K562 (cell line): ENCODE measurements around the gene ATP10B. TPM values are rescaled to one million over a fixed set of nuclear protein-coding genes. Genes with fewer than 3 reads are reported as not detected.

ENCODE experiments used
- ATAC-seq: fragments of 200-7000 bp; cut with Tn5 transposase; 3 replicates; pipeline ENCODE4 v1.9.1; 2020; ENCODE audit warnings: moderate library complexity
- BruUV-seq: library from RNA; stranded (reverse); fragments of 400-500 nt; replicated peaks from 2 replicates; lab custom pipeline; 2021; lab: Mats Ljungman, UMichigan
- CTCF ChIA-PET: fragments of 300-600 bp; formaldehyde crosslinking; extraction: SDS; loops from one replicate; lab custom pipeline; 2021; ENCODE audit warnings: low intra/inter-chr PET ratio; lab: Yijun Ruan, JAX
- POLR2A ChIA-PET: fragments of 300-600, 350-650 bp; sonication (Branson Sonifier 250); formaldehyde crosslinking; extraction: SDS; loops from one replicate; lab custom pipeline; 2021; ENCODE audit warnings: antibody characterized with exemption, inconsistent platforms; lab: Yijun Ruan, JAX
- DNase-seq, 4 experiments: peaks; one replicate each; pipeline versions ENCODE4 v3.0.0 to v3.0.0-alpha.2; 2011 to 2018; ENCODE audit warnings: low spot score in 3 of 4, mixed read lengths in 3 of 4; ENCODE audit errors: extremely low read depth in 1 of 4
- FAIRE-seq: peaks from 2 replicates; lab custom pipeline; 2011; peaks lifted over from hg19 to GRCh38; lab: Jason Lieb, UNC
- H2AFZ ChIP-seq: 2 replicates; pipeline ENCODE4 v1.6.0; 2011; ENCODE audit warnings: low read depth, low read length, control low read depth, inconsistent platforms
- H3K27ac ChIP-seq: fragments of 200-600 bp; 3 replicates; pipeline ENCODE4 v1.8.0; 2011; ENCODE audit warnings: low read depth, mild to moderate bottlenecking, control low read depth, inconsistent platforms, low read length, moderate library complexity, mixed read lengths; ENCODE audit errors: extremely low read depth
- H3K27me3 ChIP-seq, 2 experiments: fragments of 300-600 bp in 1 of 2; 2 replicates in 1 of 2; 3 replicates in 1 of 2; pipeline versions ENCODE4 v1.6.0 to v1.8.0; 2011; ENCODE audit warnings: inconsistent platforms in 2 of 2, low read length in 2 of 2, mild to moderate bottlenecking in 1 of 2, mixed read lengths in 1 of 2, moderate library complexity in 1 of 2; ENCODE audit not compliant: control insufficient read depth in 2 of 2, insufficient read depth in 2 of 2
- H3K36me3 ChIP-seq: fragments of 300-600 bp; 3 replicates; pipeline ENCODE4 v1.8.0; 2011; ENCODE audit warnings: mild to moderate bottlenecking, low read length, inconsistent platforms; ENCODE audit not compliant: control insufficient read depth, insufficient read depth
- H3K4me1 ChIP-seq, 2 experiments: fragments of 200-600 bp in 1 of 2; replicated peaks in 1 of 2; 2 replicates in 1 of 2; 3 replicates in 1 of 2; pipeline versions ENCODE4 v1.5.1 to v1.8.0; 2011; ENCODE audit warnings: inconsistent platforms in 2 of 2, low read length in 2 of 2, mild to moderate bottlenecking in 1 of 2, mixed read lengths in 1 of 2, moderate library complexity in 1 of 2; ENCODE audit not compliant: control insufficient read depth in 2 of 2, insufficient read depth in 2 of 2
- H3K4me2 ChIP-seq: 2 replicates; pipeline ENCODE4 v1.6.1; 2011; ENCODE audit warnings: low read length, control low read depth, inconsistent platforms, mixed read lengths; ENCODE audit not compliant: insufficient read depth
- H3K4me3 ChIP-seq: fragments of 200-600 bp; sonication (generic), shearing (Covaris generic); 2 replicates; pipeline ENCODE4 v1.5.1; 2016; ENCODE audit warnings: control low read depth, inconsistent platforms
- H3K79me2 ChIP-seq: fragments of 200-600 bp; 3 replicates; pipeline ENCODE4 v1.8.0; 2011; ENCODE audit warnings: low read length, inconsistent platforms; ENCODE audit not compliant: control insufficient read depth, insufficient read depth
- H3K9ac ChIP-seq, 2 experiments: 2 replicates each; pipeline versions ENCODE4 v1.6.0 to v1.6.1; 2011; ENCODE audit warnings: low read depth in 2 of 2, low read length in 2 of 2, control low read depth in 1 of 2, inconsistent platforms in 1 of 2, mild to moderate bottlenecking in 1 of 2, mixed read lengths in 1 of 2; ENCODE audit not compliant: insufficient read depth in 1 of 2
- H3K9me1 ChIP-seq: one replicate; pipeline ENCODE4 v1.6.0; 2011; ENCODE audit warnings: inconsistent platforms, mild to moderate bottlenecking, low read length, moderate library complexity; ENCODE audit not compliant: control insufficient read depth, insufficient read depth
- H3K9me3 ChIP-seq: replicated peaks from 2 replicates; pipeline ENCODE4 v1.5.1; 2011; ENCODE audit warnings: low read depth, low read length, inconsistent platforms; ENCODE audit not compliant: control insufficient read depth, insufficient read depth
- H4K20me1 ChIP-seq: replicated peaks from 2 replicates; pipeline ENCODE4 v1.6.1; 2011; ENCODE audit warnings: low read length, inconsistent platforms, mixed read lengths; ENCODE audit not compliant: control insufficient read depth, insufficient read depth
- FOXJ3 ChIP-seq: sonication (generic); formaldehyde crosslinking; IDR thresholded peaks from 2 replicates; pipeline ENCODE4 v1.4.0; 2020; ENCODE audit warnings: mild to moderate bottlenecking, missing genetic modification reagents
- KLF13 ChIP-seq: fragments of 450-650 bp; IDR thresholded peaks from 2 replicates; pipeline ENCODE4 v1.6.1; 2016; ENCODE audit warnings: missing genetic modification characterization, low read depth, mild to moderate bottlenecking, missing compliant biosample characterization, moderate library complexity, borderline replicate concordance
- NFYB ChIP-seq: IDR thresholded peaks from 2 replicates; pipeline ENCODE4 v1.6.1; 2011; ENCODE audit warnings: mild to moderate bottlenecking, moderate library complexity; ENCODE audit not compliant: insufficient read length; ENCODE audit errors: extremely low read depth
- RAD21 ChIP-seq, 2 experiments: fragments of 250-450 bp in 1 of 2; fragments of 450-650 bp in 1 of 2; sonication (Bioruptor Pico) in 1 of 2; formaldehyde crosslinking in 1 of 2; IDR thresholded peaks in 1 of 2; conservative IDR thresholded peaks in 1 of 2; 2 replicates each; pipeline versions ENCODE4 v1.4.0 to v1.8.0; 2020 to 2022; ENCODE audit warnings: mild to moderate bottlenecking in 2 of 2, moderate library complexity in 1 of 2
- RREB1 ChIP-seq: fragments of 250-450 bp; sonication (Bioruptor Pico); IDR thresholded peaks from 2 replicates; pipeline ENCODE4 v1.4.0; 2020
- WGBS: fragments of 100-300 bp; shearing (Covaris generic); methylation state at CpG from one replicate; pipeline ENCODE4 v1.1.6; 2016; ENCODE audit warnings: low coverage, mixed read lengths; ENCODE audit not compliant: insufficient coverage; ENCODE audit errors: missing lambda C conversion rate; 5-methylcytosine and 5-hydroxymethylcytosine counted together
- in situ Hi-C: fragments of 300-500 bp; cut with MboI; formaldehyde crosslinking; loops from 4 replicates; pipeline ENCODE4 v1.15.0; 2018; ENCODE audit warnings: inconsistent platforms, mixed read lengths
- intact Hi-C: fragments of 100-400 bp; cut with micrococcal nuclease; formaldehyde crosslinking; loops from 2 replicates; pipeline ENCODE4 v1.14.2; 2022
- polyA plus RNA-seq, 8 experiments: library from polyadenylated mRNA; depleted of rRNA in 4 of 8; stranded (reverse) in 5 of 8; unstranded in 3 of 8; fragments of >200 nt; fragmentation: Nextera tagmentation in 2 of 8; fragmentation: Illumina TruSeq in 1 of 8; extraction: Ambion mirVana in 2 of 8; extraction: Trizol in 1 of 8; gene quantifications; 2 replicates each; pipeline versions ENCODE4 v1.2.1 to v1.2.3, GENCODE V29; 2011 to 2014; ENCODE audit warnings: inconsistent platforms in 1 of 8, missing spikeins in 1 of 8
- total RNA-seq, 7 experiments: library from RNA; depleted of rRNA in 6 of 7; stranded (reverse); fragments of >200 nt in 6 of 7; fragmentation: Illumina TruSeq in 2 of 7; extraction: Trizol in 2 of 7; gene quantifications; 2 replicates each; pipeline versions ENCODE4 v1.2.1 to v1.2.3, GENCODE V29; 2011 to 2021; ENCODE audit warnings: low replicate concordance in 1 of 7

Gene ATP10B
- total and polyA plus RNA-seq, 9 of the 15 experiments (the other 6 are each of a cell fraction or from before 2014, with no cell fraction given), result 0.04 TPM; not detected in 8

GRCh38 chr5:160675988-160676387 lies 176.0 kb downstream of the ATP10B start:
- no peaks in the 10 kb centered on the region for H4K20me1 ChIP-seq
- no peak overlapping the region for H3K4me3 ChIP-seq
- no peak overlapping the region for H3K9ac ChIP-seq
- POLR2A ChIA-PET, result no interaction called here
- H3K4me1 ChIP-seq, result no peaks in the 10 kb centered on the region
- ATAC-seq, result no peak
- in situ Hi-C loops, result no loop called here
- TF ChIP-seq RAD21 (CRISPR knock-in tag; conservative IDR thresholded peaks at IDR 0.05 in 1 of 2, IDR thresholded peaks at IDR 0.05 in 1 of 2), result 0 out of 4 replicates have a peak, but pooled peaks of 1 of the 2 experiments have one; percentile 7
- TF ChIP-seq NFYB, result no peak
- TF ChIP-seq, all 486 proteins: peak for 1
- CTCF ChIA-PET, result no interaction called here
- intact Hi-C loops, result no loop called here
- DNase-seq, result no peak
- Histone ChIP-seq H3K27me3 (no peaks in the 10 kb centered on the region), H3K9me1 (no peaks in the 10 kb centered on the region), H3K4me2 (no peak overlapping the region), H3K36me3 (no peaks in the 10 kb centered on the region), H2AFZ (no peak overlapping the region), H3K9me3 (no peaks in the 10 kb centered on the region), H3K27ac (no peak overlapping the region), H3K79me2 (no peaks in the 10 kb centered on the region)
- WGBS, result 0% methylated on average over 2 of the region's 2 CpGs
- no TSS peak for BruUV-seq
- FAIRE-seq, result no peak

- no peak for DNase-seq
- H3K9ac ChIP-seq, result no peak overlapping the region
- no peak overlapping the region for H3K27ac ChIP-seq
- H3K79me2 ChIP-seq, result no peaks in the 10 kb centered on the region
- in situ Hi-C loops, result no loop called here
- no peaks in the 10 kb centered on the region for H3K27me3 ChIP-seq
- no peaks in the 10 kb centered on the region for H3K4me1 ChIP-seq
- no peaks in the 10 kb centered on the region for H4K20me1 ChIP-seq
- TF ChIP-seq FOXJ3 (no peak), RREB1 (CRISPR knock-in tag) (no peak), KLF13 (tag) (no peak)
- 0% methylated on average over 2 of the region's 3 CpGs for WGBS
- BruUV-seq, result no TSS peak
- no peak for FAIRE-seq
- intact Hi-C loops, result no loop called here
- no peak overlapping the region for H3K4me2 ChIP-seq
- H3K9me1 ChIP-seq, result no peaks in the 10 kb centered on the region
- no peak for ATAC-seq
- H3K36me3 ChIP-seq, result no peaks in the 10 kb centered on the region
- no peak overlapping the region for H3K4me3 ChIP-seq
- ChIA-PET CTCF (no interaction called here), POLR2A (no interaction called here)
- no peak overlapping the region for H2AFZ ChIP-seq
- no peaks in the 10 kb centered on the region; the same call in 1 of the 2 replicates for H3K9me3 ChIP-seq
Observed at GRCh38 chr5:160674901-160675300, 177.1 kb downstream of the ATP10B start.
